Astrocyte of the spinal cord (primary cell): ENCODE results near the gene PIK3C3.

Experiments
- DNase-seq: peaks from one replicate; pipeline ENCODE4 v3.0.0; 2011; ENCODE audit warnings: low read depth, low spot score
- H3K4me3 ChIP-seq: 2 replicates; pipeline ENCODE4 v1.5.1; 2011; ENCODE audit warnings: low read depth, mild to moderate bottlenecking, low read length, moderate library complexity
- CTCF ChIP-seq: IDR thresholded peaks from 2 replicates; pipeline ENCODE4 v1.5.1; 2012; ENCODE audit warnings: low read depth, mild to moderate bottlenecking, low read length, inconsistent platforms
- in situ Hi-C: cut with HindIII; loops from 2 replicates; pipeline ENCODE4 v1.10.0; 2017; ENCODE audit warnings: low sequenced_read_pairs

Gene PIK3C3

GRCh38 chr18:42068030-42068429 lies 113.0 kb downstream of the PIK3C3 start:
- in situ Hi-C loops, result no loop called here
- no peak overlapping the region for H3K4me3 ChIP-seq
- DNase-seq, result no peak
- TF ChIP-seq CTCF, result no peak

- no peak overlapping the region for H3K4me3 ChIP-seq
- DNase-seq, result no peak
- in situ Hi-C loops, result no loop called here
- TF ChIP-seq CTCF, result no peak
These were observed 114.0 kb downstream of the PIK3C3 start for GRCh38 chr18:42069036-42069435.

- no peak overlapping the region for H3K4me3 ChIP-seq
- DNase-seq, result no peak
- no peak for TF ChIP-seq CTCF
- in situ Hi-C loops, result no loop called here
These were observed 117.4 kb downstream of the PIK3C3 start for GRCh38 chr18:42072407-42072806.

GRCh38 chr18:42074704-42075103 lies 119.7 kb downstream of the PIK3C3 start:
- no peak for DNase-seq
- in situ Hi-C loops, result no loop called here
- no peak overlapping the region for H3K4me3 ChIP-seq
- TF ChIP-seq CTCF, result no peak

- in situ Hi-C loops, result no loop called here
- no peak for TF ChIP-seq CTCF
- H3K4me3 ChIP-seq, result no peak overlapping the region
- DNase-seq, result peak; percentile 44
These were observed 123.7 kb downstream of the PIK3C3 start for GRCh38 chr18:42078711-42079110.

GRCh38 chr18:42080340-42080739 lies 125.3 kb downstream of the PIK3C3 start:
- DNase-seq, result no peak
- no peak for TF ChIP-seq CTCF
- H3K4me3 ChIP-seq, result no peak overlapping the region
- in situ Hi-C loops, result no loop called here
